ENCODE measurements around the gene CACFD1. TPM values are rescaled to one million over a fixed set of nuclear protein-coding genes. Genes with fewer than 3 reads are reported as not detected.

Gene CACFD1
- 11.1 TPM for total RNA-seq
- polyA plus RNA-seq (ENCODE audit: insufficient read depth in 1 of 8, insufficient read length in 8 of 8, low replicate concordance in 1 of 8), result 10 to 100 TPM; 14.8 to 21.5 (median 16.4) TPM
- long read RNA-seq, donor 1, partial matches to known transcripts, result 0 of 6 reads
- long read RNA-seq, donor 1, other reads (novel, unspliced or antisense), result 0 of 6 reads
- long read RNA-seq, donor 2, result 0 reads
- long read RNA-seq, donor 3, transcript CACFD1-202 (5 exons, 2,794 nt), result major isoform, 7 of 16 reads
- long read RNA-seq, donor 3, partial matches to known transcripts, result 7 of 16 reads
- long read RNA-seq, donor 3, other reads (novel, unspliced or antisense), result 0 of 16 reads
- long read RNA-seq, donor 4, partial matches to known transcripts, result 0 of 5 reads
- long read RNA-seq, donor 4, other reads (novel, unspliced or antisense), result 0 of 5 reads
- long read RNA-seq, donor 5, transcript CACFD1-202 (5 exons, 2,794 nt), result major isoform, 11 of 18 reads
- long read RNA-seq, donor 5, transcript CACFD1-201 (4 exons, 2,688 nt), result minor isoform, 5 of 18 reads
- long read RNA-seq, donor 5, partial matches to known transcripts, result 0 of 18 reads
- long read RNA-seq, donor 5, other reads (novel, unspliced or antisense), result 0 of 18 reads
- long read RNA-seq, donor 6, transcript CACFD1-202 (5 exons, 2,794 nt), result major isoform, 9 of 13 reads
- long read RNA-seq, donor 6, partial matches to known transcripts, result 0 of 13 reads
- long read RNA-seq, donor 6, other reads (novel, unspliced or antisense), result 0 of 13 reads
- long read RNA-seq, donor 7, partial matches to known transcripts, result 12 of 17 reads
- long read RNA-seq, donor 7, other reads (novel, unspliced or antisense), result 0 of 17 reads
- long read RNA-seq, donor 8, partial matches to known transcripts, result 0 of 2 reads
- long read RNA-seq, donor 8, other reads (novel, unspliced or antisense), result 0 of 2 reads
- long read RNA-seq, donor 9, transcript CACFD1-202 (5 exons, 2,794 nt), result major isoform, 5 of 10 reads
- long read RNA-seq, donor 9, partial matches to known transcripts, result 5 of 10 reads
- long read RNA-seq, donor 9, other reads (novel, unspliced or antisense), result 0 of 10 reads
- long read RNA-seq, donor 10, partial matches to known transcripts, result 8 of 12 reads
- long read RNA-seq, donor 10, other reads (novel, unspliced or antisense), result 0 of 12 reads
- long read RNA-seq, donor 11, partial matches to known transcripts, result 0 of 5 reads
- long read RNA-seq, donor 11, other reads (novel, unspliced or antisense), result 0 of 5 reads

GRCh38 chr9:133459476-133460404 is at the start of gene CACFD1:
CACFD1 (plus strand) TSS chr9:133459978; CDS start chr9:133460067, 89 bp downstream.
- H3K4me3 ChIP-seq (ENCODE audit: low read length), result peak within 1 kb of the TSS; percentile 68
- H3K4me1 ChIP-seq (ENCODE audit: control insufficient read depth, insufficient read depth, low read length), result peaks cover 22% of the 10 kb centered on the region
- H3K36me3 ChIP-seq (ENCODE audit: control insufficient read depth, insufficient read depth, low read length), result peaks cover 10% of the 10 kb centered on the region
- DNase-seq, result peak; percentile 97
- H3K27me3 ChIP-seq (ENCODE audit: control insufficient read depth, insufficient read depth, low read length), result peaks cover 4% of the 10 kb centered on the region
- H3K9me3 ChIP-seq (replicated peaks; ENCODE audit: control insufficient read depth, low read depth, low read length), result no peaks in the 10 kb centered on the region
- H3K27ac ChIP-seq (ENCODE audit: low read length), result peak within 1 kb of the TSS; percentile 78
- under 1% methylated on average over 77 of the region's 86 CpGs for WGBS (ENCODE audit: insufficient coverage)

GRCh38 chr9:133415170-133415569 is 44.6 kb upstream of the CACFD1 start:
- Histone ChIP-seq H3K4me3 (ENCODE audit: low read length) (no peak overlapping the region), H3K9me3 (replicated peaks; ENCODE audit: control insufficient read depth, low read depth, low read length) (no peaks in the 10 kb centered on the region), H3K27ac (ENCODE audit: low read length) (no peak overlapping the region), H3K27me3 (ENCODE audit: control insufficient read depth, insufficient read depth, low read length) (no peaks in the 10 kb centered on the region), H3K4me1 (ENCODE audit: control insufficient read depth, insufficient read depth, low read length) (peaks cover 18% of the 10 kb centered on the region), H3K36me3 (ENCODE audit: control insufficient read depth, insufficient read depth, low read length) (peaks cover 51% of the 10 kb centered on the region)
- no peak for DNase-seq
- no CpG with 5 or more reads among the region's 1 CpG for WGBS (ENCODE audit: insufficient coverage)

DNA sequence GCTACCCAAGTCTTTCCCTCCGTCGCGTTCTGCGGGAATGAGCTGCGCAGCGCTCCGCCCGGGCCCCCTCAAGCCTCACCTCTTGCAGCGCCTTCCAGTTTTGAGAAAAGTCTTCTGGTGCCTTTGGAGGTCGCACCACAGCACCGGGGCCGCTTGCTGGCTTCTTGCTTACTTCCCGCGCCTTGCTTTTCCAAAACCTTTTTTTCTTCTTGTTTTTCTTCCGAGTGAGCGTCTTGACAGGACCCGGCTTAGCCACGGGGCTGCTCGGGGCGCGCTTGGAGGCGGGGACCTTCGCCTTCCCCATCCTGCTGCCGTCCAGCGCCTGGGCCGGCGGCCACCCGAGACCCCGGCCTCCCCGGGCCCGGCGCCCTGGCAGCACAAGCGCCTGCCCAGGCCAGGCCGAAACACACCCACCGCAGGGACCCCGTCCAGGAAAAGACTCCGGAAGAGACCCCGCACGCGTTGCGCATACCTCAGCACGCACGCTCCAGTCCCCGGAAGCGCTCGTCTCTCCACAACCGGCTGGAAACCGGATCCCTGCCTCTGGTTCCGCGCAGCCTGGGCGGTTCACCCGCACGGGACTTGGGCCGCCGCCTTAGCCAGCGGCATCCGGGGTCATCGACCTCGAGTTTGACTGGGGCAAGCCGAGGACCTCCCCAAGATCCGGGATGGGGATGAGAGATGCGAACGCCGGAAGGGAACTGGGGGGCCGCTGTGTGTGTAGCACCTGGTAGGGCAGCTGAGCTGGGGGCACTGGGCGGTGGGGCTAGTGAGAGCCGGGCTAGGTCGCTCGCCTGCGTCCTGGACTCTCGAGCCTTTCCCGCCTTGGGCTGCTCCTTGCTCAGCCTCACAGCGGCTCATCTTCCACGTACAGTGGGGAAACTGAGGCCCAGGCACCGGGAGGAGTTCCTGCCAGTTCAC is 42.0 kb upstream of the CACFD1 start, which contains the start of gene REXO4:
TSS of gene REXO4 (minus strand) at position 470 of the 921 bp plus-strand sequence. CDS start at position 304, 166 bp downstream.
- Histone ChIP-seq H3K36me3 (ENCODE audit: control insufficient read depth, insufficient read depth, low read length) (peaks cover 28% of the 10 kb centered on the region), H3K27ac (ENCODE audit: low read length) (peak within 1 kb of the TSS; percentile 96), H3K9me3 (replicated peaks; ENCODE audit: control insufficient read depth, low read depth, low read length) (no peaks in the 10 kb centered on the region), H3K4me1 (ENCODE audit: control insufficient read depth, insufficient read depth, low read length) (peaks cover 18% of the 10 kb centered on the region), H3K27me3 (ENCODE audit: control insufficient read depth, insufficient read depth, low read length) (no peaks in the 10 kb centered on the region), H3K4me3 (ENCODE audit: low read length) (peak within 1 kb of the TSS; percentile 70)
- DNase-seq, result peak; percentile 93
- under 1% methylated on average over 70 of the region's 75 CpGs for WGBS (ENCODE audit: insufficient coverage)

- H3K4me3 ChIP-seq (ENCODE audit: low read length), result no peak overlapping the region
These were observed 40.8 kb upstream of the CACFD1 start for GRCh38 chr9:133419005-133419404.

DNA sequence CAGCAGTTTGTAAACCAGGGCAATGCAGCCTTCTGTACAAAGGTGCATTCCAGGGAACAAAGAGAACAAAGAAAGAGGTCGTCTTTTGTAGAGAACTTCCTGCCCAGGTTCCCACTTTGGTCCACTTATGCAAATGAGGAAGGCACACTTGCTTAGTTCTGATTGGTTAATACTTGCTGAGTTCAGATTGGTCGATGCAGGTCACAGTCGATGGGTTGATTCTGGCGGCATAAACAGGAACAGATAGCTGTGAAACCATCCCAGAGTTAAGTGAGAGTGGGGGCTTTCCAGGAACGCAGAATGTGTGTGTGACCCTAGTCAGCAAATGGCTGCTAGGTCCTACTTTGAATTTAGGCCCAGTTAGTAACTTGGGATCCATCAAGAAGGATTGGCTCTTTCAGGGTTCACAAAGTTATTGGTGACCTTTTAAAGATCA is 39.4 kb upstream of the CACFD1 start:
- DNase-seq, result no peak
- Histone ChIP-seq H3K4me1 (ENCODE audit: control insufficient read depth, insufficient read depth, low read length) (peaks cover 18% of the 10 kb centered on the region), H3K9me3 (replicated peaks; ENCODE audit: control insufficient read depth, low read depth, low read length) (no peaks in the 10 kb centered on the region), H3K27me3 (ENCODE audit: control insufficient read depth, insufficient read depth, low read length) (no peaks in the 10 kb centered on the region), H3K36me3 (ENCODE audit: control insufficient read depth, insufficient read depth, low read length) (peaks cover 3% of the 10 kb centered on the region), H3K4me3 (ENCODE audit: low read length) (no peak overlapping the region), H3K27ac (ENCODE audit: low read length) (no peak overlapping the region)
- WGBS (ENCODE audit: insufficient coverage), result 75% methylated on average over 4 of the region's 5 CpGs

More at GRCh38 chr9:133419005-133419404, 40.8 kb upstream of the CACFD1 start:
- WGBS (ENCODE audit: insufficient coverage), result 48% methylated on average over 11 of the region's 13 CpGs
- Histone ChIP-seq H3K36me3 (ENCODE audit: control insufficient read depth, insufficient read depth, low read length) (peaks cover 17% of the 10 kb centered on the region), H3K27ac (ENCODE audit: low read length) (no peak overlapping the region), H3K9me3 (replicated peaks; ENCODE audit: control insufficient read depth, low read depth, low read length) (no peaks in the 10 kb centered on the region), H3K27me3 (ENCODE audit: control insufficient read depth, insufficient read depth, low read length) (no peaks in the 10 kb centered on the region), H3K4me1 (ENCODE audit: control insufficient read depth, insufficient read depth, low read length) (peaks cover 18% of the 10 kb centered on the region)
- DNase-seq, result no peak

- DNase-seq, result no peak
- H3K36me3 ChIP-seq (ENCODE audit: control insufficient read depth, insufficient read depth, low read length), result no peaks in the 10 kb centered on the region
- no peaks in the 10 kb centered on the region for H3K9me3 ChIP-seq (replicated peaks; ENCODE audit: control insufficient read depth, low read depth, low read length)
- no peaks in the 10 kb centered on the region for H3K27me3 ChIP-seq (ENCODE audit: control insufficient read depth, insufficient read depth, low read length)
- no peak within 1 kb of the TSS for H3K27ac ChIP-seq (ENCODE audit: low read length)
- no peak within 1 kb of the TSS for H3K4me3 ChIP-seq (ENCODE audit: low read length)
- 41% methylated on average over 18 of the region's 23 CpGs for WGBS (ENCODE audit: insufficient coverage)
- H3K4me1 ChIP-seq (ENCODE audit: control insufficient read depth, insufficient read depth, low read length), result peaks cover 9% of the 10 kb centered on the region
These were observed 37.9 kb upstream of the CACFD1 start, which contains the start of gene ADAMTS13 for GRCh38 chr9:133421615-133422542. ADAMTS13 (plus strand) TSS chr9:133422367; CDS start chr9:133422444, 77 bp downstream.

- Histone ChIP-seq H3K36me3 (ENCODE audit: control insufficient read depth, insufficient read depth, low read length) (no peaks in the 10 kb centered on the region), H3K4me3 (ENCODE audit: low read length) (no peak overlapping the region), H3K4me1 (ENCODE audit: control insufficient read depth, insufficient read depth, low read length) (peaks cover 9% of the 10 kb centered on the region), H3K9me3 (replicated peaks; ENCODE audit: control insufficient read depth, low read depth, low read length) (no peaks in the 10 kb centered on the region), H3K27ac (ENCODE audit: low read length) (no peak overlapping the region), H3K27me3 (ENCODE audit: control insufficient read depth, insufficient read depth, low read length) (peaks cover 10% of the 10 kb centered on the region)
- no CpG with 5 or more reads among the region's 3 CpGs for WGBS (ENCODE audit: insufficient coverage)
- no peak for DNase-seq
These were observed 36.6 kb upstream of the CACFD1 start for GRCh38 chr9:133423216-133423615.

GRCh38 chr9:133424187-133424586 is 35.6 kb upstream of the CACFD1 start:
- 93% methylated on average over 8 of the region's 12 CpGs for WGBS (ENCODE audit: insufficient coverage)
- DNase-seq, result no peak
- Histone ChIP-seq H3K4me1 (ENCODE audit: control insufficient read depth, insufficient read depth, low read length) (peaks cover 5% of the 10 kb centered on the region), H3K36me3 (ENCODE audit: control insufficient read depth, insufficient read depth, low read length) (no peaks in the 10 kb centered on the region), H3K4me3 (ENCODE audit: low read length) (no peak overlapping the region), H3K27ac (ENCODE audit: low read length) (no peak overlapping the region), H3K9me3 (replicated peaks; ENCODE audit: control insufficient read depth, low read depth, low read length) (no peaks in the 10 kb centered on the region), H3K27me3 (ENCODE audit: control insufficient read depth, insufficient read depth, low read length) (peaks cover 13% of the 10 kb centered on the region)
